RKO (cell line): ENCODE data around the gene DGCR2.
"Not testable (repeated sequence)": the region's sequence is repeated elsewhere in the genome, so short reads cannot be mapped to it uniquely, and the experiment has no call there.

ENCODE experiments used
- DNase-seq: peaks from one replicate; pipeline ENCODE4 v3.0.0-alpha.2; 2016; ENCODE audit warnings: low spot score

The DGCR2 gene

DNA sequence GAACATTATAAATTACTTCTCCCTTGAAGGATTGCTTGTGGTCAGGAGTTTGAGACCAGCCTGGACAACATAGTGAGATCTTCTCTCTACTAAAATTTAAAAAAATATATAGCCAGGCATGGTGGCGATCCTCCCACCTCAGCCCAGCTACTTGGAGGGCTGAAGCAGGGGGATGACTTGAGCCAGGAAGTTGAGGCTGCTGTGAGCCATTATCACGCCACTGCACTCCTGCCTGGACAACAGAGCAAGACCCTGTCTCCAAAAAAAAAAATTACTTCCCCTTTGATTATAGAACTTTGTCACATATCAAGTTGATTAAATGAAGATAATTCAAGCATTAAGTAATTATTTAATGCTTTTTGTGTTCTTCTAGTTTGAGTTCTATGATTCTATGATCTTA lies 121.0 kb downstream of the DGCR2 start:
- DNase-seq: no peak

DNA sequence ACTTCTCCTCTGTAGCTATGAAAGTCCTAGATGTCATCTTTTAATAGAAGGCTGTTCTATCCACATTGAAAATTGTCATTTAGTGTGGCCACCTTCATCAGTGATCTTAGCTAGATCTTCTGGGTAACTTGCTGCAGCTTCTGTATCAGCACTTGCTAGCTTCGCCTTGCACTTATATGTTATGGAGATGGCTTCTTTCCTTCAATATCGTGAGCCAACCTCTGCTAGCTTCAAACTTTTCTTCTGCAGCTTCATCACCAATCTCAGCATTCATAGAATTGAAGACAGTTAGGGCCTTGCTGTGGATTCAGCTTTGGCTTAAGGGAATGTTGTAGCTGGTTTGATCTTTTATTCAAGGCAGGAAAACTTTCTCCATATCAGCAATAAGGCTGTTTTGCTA lies 122.1 kb downstream of the DGCR2 start:
- DNase-seq: not testable (repeated sequence)

DNA sequence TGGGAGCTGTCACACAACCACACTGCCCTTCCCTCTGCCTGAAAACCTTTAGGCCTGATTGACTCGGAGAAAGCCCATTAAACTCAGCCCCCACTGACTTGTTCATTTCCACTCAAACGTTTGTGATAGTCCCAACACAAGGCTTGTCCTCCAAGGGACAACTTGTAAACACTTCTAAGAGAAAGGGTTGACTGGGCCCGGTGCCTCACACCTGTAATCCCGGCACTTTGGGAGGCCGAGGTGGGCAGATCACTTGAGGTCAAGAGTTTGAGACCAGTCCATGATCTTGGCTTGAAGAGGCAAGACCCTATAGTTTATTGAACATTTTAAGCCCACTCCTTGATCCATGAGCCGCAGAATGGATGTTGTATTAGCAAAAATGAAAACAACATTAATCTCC lies 122.8 kb downstream of the DGCR2 start:
- no peak for DNase-seq

DNA sequence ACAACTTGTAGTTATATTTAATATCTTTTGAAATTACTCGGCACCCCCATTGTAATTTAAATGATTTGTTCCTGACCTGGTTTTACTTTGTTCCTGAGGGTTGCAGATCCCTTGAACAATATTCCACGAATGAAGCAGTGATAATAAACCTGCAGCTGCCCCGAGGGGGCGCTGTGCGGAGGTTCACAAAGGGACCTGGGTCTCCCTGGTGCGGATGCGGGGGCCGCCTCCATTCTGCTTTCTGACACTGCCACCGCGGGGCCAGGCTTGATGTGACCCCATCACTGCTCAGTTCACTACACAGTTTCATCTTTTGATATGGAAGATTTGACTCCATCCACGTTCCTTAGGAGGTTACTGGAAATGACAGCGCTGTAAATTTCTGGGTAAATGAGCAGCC lies 123.2 kb downstream of the DGCR2 start:
- no peak for DNase-seq

DNA sequence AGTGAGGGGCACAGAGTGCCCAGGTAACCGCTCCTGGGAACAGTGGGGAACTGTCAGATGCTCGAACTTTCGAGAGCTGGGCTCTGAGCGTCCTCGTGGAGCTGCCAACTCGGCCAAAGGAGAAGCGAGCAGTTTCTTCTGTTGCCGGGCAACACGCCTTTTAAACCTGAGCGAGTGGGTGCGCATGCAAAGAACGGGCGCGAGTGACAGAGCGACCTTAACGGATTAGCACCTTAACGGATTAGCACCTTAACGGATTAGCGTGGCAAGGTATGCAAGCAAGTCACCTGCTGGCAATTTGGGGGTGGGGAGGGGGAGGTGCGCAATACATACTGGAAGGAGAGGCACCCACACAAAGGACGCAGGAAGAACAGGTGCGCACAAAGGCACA lies 124.3 kb downstream of the DGCR2 start:
- DNase-seq: no peak

DNA sequence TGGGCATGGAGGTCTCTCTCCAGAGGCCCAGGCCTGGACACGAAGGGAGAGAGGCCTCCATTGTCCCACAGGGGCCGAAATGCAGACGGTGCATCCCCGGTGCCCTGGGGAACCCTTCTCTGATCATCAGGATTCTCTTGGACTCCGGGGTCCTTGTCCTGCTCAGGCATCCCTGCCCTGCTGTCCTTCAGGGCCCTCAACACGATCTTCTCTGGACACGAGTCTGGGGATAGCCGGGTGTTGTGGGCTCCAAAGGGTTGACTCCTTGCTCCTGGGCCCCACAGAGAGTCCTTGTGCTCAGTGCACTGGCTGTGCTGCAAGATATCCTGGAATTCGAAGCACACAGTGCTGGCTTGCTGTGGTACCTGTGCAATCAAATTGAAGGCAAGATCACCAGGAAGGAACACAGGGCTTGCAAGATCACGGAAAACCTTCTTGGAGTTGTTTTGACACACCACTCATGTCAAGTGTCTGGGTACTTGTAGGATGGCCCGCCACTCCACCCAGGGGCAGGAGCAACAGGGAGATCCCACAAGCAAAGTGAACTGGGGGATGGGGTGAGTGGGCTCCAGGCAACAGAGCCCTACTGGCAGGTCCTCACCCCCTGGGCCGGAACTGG lies 124.8 kb downstream of the DGCR2 start:
- DNase-seq: no peak

DNA sequence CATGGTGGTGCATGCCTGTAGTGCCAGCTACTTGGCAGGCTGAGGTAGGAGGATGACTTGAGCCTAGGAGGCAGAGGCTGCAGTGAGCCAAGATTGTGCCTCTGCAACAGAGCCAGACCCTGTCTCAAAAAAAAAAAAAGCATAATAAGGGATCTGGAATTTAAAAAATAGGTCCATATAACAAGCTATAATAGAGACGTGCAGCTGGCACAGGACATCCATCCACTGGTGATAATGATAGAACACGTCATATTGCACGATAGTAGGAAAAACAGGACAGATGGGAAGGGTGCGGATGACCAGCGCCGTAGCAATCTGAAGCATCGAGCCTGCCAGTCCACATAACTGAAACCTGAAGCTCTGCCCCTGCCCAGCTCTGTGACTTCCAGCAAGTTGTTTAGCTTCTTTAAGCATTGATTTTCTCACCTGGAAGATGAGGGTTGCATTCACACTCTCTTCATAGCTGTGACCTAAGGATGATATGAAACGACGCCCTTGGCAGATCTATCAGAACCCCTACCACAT lies 125.8 kb downstream of the DGCR2 start:
- DNase-seq: no peak

DNA sequence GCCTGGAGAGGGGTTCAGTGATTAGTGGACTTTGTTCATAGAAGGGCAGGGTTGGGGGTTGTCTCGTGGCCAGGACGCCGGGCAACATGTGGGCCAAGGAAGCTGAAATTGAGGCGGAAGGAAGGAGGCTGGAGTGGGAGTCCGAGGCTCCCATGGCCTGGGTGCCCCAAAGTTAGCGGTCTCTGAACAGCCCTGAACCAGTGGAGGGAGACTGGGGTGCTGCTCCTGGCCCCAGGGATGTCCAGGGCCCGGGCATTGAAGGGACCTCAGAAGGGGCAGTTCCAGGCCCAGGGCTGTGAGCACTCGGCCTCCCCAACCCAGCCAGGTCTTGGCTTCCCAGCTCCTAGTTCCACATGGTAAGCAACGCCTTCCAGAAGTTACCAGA lies 126.9 kb downstream of the DGCR2 start:
- no peak for DNase-seq

DNA sequence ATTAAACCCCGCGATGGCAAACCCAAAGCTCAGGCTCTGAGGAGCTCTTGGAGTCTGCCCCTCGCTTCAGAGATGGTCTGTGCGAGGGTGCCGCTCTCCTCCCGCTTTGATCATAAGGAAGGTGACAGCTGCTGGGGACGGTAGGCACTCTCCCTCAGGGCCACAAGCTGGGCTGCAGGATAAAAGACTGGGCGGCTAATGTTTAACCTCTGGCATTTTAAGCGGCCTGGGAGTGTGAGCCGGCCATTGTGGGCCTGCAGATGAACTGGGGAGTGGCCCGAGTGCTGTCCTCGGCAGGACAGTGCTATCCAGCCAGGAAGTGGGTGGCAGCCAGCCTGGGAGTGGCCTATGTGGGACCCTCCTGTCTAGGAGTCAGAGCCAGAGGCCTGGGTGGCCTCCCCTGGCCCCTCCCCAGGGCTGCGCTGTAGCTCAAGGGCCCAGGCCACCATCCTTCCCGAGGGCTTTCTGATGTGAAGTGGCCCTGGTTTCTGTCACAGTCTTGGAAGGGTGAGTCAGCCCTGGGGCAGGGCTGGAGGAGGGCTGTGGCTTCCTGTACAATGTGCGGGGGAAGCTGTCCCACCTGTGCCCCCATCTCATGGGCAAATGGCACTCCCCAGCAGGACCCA lies 127.4 kb downstream of the DGCR2 start:
- no peak for DNase-seq

DNA sequence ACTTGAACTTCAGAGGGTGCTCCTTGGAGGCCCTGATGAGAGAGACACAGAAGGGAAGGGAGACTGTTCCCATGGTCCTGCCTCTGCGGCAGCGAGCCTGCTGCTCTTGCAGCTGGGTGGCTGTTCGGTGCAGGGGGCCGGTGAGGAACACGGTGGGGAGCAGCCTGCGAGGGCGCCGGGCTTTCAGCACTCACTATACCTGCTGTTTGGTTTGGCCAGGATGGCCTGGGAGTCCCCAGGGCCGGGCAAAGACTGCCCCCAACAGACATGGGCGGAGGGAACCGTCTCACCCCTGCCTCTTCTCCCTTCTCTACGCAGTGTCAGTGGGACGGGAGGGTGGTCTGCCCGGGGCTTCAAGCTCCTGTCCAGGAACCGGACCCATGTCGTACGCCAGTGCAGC lies 128.2 kb downstream of the DGCR2 start:
- no peak for DNase-seq

DNA sequence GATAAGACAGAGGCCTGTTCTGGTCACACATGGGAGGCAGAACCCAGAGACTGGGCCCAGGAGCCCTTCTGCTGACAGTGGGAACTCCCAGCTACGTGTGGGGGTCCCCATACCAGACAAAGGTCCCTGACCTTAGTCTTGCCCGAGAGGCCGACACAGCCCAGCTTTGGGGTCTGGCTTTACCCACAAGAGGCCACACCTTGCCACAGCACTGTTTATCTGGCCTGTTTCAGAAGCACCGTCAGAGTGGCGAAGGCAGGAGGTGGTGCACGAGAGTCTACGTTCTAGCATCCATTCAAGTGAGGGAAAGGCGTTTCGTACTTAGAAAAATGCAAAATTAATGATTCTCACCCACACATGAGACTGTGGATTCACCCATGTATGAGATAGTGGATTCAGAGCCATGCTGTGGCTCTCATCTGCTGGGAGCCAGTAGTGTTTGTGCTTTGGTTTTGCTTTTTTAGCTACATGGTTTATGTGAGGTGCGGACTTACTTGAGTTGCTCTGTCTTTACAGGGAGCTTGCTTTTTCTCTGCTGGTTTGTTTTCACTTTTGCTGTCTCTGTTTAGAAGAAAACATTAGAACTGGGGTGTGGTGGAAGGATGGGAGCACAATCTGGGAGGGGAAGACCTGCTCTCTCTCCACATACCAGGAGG lies 129.5 kb downstream of the DGCR2 start:
- no peak for DNase-seq

DNA sequence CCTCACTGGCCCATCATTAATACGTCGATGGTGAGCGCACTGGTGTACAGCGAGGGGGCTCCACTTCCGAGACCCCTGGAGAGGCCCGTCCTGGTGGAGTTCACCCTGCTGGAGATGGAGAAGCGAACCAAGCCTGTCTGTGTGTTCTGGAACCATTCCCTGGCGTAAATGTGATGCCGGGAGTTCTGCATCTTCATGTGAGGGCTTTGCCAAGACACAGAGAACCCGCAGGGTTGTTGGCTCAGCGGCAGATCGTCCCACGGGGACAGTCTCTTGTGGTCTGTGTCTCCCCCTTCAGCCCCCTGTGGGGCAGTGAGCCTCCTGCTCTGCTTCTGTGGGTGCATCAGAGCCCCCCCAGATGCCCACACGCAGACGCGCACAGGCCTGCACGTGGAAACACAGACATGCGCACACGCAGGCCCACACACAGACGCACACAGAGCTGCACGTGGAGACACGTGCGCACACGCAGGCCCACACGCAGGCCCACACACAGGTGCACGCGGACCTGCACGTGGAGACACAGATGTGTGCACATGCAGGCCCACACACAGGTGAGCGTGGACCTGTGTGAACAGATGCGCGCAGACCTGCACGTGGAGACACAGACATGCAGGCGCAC lies 130.3 kb downstream of the DGCR2 start:
- DNase-seq: no peak

DNA sequence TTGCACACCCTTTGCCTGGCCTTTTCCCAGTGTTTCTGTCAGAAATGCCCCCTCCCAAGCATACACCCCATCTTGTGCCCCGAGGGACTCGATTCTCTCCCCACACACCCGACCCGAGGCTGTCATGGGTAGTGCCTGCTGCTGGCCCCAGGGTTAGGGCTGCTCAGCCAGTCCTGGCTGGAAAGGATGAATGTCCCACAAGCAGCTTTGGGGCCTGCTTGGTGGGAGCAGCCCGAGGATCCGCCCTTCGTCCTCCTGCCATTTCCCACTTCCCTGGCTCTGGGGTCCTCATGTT lies 131.1 kb downstream of the DGCR2 start:
- DNase-seq: no peak

DNA sequence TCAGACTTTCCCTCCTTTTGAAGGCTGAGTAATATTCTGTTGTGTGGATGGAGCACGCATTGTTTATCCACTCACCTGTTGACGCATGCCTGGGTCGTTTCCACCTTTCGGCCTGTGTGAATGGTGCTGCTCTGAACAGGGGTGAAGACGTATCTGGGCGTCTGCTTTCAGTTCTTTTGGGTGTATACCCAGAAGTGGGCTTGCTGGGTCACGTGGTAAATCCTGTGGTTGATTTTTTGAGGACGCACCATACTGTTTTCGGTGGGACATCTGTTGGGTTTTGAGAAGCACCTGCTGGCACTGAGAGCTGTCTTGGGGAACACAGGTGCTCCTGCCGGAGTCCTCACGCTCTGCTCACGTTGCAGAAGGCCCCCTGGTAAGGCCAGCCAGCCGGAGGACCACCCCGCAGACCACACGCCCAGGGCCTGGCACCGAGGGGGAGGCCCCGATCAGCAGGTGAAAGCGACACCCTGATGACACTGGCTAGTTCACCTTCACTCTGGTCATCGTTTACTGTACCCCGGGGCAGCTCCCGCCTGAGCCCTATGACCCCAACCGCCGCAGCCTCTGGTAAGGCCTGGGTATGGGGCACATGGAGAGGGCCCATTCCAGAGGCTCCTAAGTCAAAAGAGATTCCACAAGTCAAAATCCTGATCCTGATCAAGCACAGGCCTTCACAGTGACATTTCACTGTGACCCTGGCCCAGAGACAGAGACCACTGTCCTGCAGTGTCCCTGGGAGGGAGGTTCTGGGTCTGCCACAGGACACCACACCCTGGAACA lies 131.7 kb downstream of the DGCR2 start:
- DNase-seq: no peak

DNA sequence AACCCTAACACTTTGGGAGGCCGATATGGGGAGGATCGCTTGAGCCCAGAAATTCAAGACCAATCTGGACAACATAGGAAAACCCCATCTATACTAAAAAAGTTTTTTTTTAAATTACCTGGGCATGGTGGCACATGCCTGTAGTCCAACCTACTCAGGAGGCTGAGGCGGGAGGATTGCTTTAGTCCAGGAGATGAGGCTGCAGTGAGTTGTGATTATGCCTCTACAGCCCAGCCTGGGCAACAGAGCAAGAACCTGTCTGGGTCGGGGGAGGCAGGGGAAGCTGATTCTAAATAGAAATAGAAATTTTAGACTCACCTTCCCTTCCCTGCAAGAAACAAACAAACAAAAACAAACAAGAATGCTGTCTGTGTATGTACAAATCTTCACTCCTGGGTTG lies 133.3 kb downstream of the DGCR2 start:
- no peak for DNase-seq

DNA sequence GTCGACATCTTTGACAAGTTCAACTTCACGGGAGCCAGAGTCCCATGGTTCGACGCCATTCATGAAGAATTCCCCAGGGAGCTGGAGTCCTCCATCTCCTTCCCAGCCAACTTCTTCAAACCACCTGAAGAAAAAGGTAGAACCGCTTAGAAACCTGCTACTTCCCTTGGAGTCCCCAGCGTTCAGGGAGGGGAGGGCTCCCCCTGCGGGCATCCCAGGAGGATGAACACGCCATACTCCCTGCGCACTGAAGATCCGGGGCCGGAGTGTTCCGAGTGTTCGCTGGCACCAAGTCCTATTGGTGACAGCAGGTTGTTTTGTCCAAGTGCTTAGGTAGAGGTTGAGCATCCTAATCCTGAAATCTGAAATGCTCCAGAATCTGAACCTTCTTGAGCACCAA lies 134.4 kb downstream of the DGCR2 start:
- no peak for DNase-seq

DNA sequence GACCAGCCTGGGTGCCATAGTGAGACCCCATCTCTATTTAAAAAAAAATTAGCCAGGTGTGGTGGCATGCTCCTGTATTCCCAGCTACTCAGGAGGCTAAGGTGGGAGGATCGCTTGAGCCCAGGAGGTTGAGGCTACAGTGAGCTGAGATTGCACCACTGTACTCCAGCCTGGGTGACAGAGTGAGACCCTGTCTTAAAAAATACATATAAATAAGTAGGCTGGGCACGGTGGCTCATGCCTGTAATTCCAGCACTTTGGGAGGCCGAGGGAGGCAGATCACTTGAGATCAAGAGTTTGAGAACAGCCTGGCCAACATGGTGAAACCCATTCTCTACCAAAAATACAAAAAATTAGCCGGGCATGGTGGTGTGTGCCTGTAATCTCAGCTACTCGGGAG lies 135.1 kb downstream of the DGCR2 start:
- DNase-seq: not testable (repeated sequence)
